MM.1S (cell line): Measurements from ENCODE around the gene MEFV.

Source experiments
- DNase-seq: peaks from one replicate; pipeline ENCODE4 v3.0.0-alpha.2; 2015
- H2AFZ ChIP-seq: fragments of 300-600 bp; sonication (generic); 2 replicates; pipeline ENCODE4 v1.6.0; 2016; ENCODE audit warnings: antibody characterized with exemption, low read length
- H3F3A ChIP-seq: fragments of 300-600 bp; sonication (generic); 2 replicates; pipeline ENCODE4 v1.6.1; 2016; ENCODE audit warnings: mild to moderate bottlenecking, antibody characterized with exemption, low read length, moderate library complexity, mixed read lengths; ENCODE audit not compliant: insufficient read depth
- H3K27ac ChIP-seq: fragments of 300-600 bp; sonication (generic); 2 replicates; pipeline ENCODE4 v1.5.1; 2016; ENCODE audit warnings: mild to moderate bottlenecking, low read length
- H3K27me3 ChIP-seq: fragments of 300-600 bp; sonication (generic); replicated peaks from 2 replicates; pipeline ENCODE4 v1.6.0; 2016; ENCODE audit warnings: low read length; ENCODE audit not compliant: insufficient read depth
- H3K36me3 ChIP-seq: fragments of 300-600 bp; sonication (generic); replicated peaks from 2 replicates; pipeline ENCODE4 v1.6.1; 2016; ENCODE audit warnings: mild to moderate bottlenecking, low read length, mixed read lengths; ENCODE audit not compliant: insufficient read depth
- H3K4me1 ChIP-seq: fragments of 300-600 bp; sonication (generic); 2 replicates; pipeline ENCODE4 v1.6.1; 2016; ENCODE audit warnings: low read length, mixed read lengths
- H3K4me2 ChIP-seq: fragments of 300-600 bp; sonication (generic); 2 replicates; pipeline ENCODE4 v1.6.0; 2016; ENCODE audit warnings: low read depth, low read length
- H3K4me3 ChIP-seq: fragments of 300-600 bp; sonication (generic); 2 replicates; pipeline ENCODE4 v1.5.1; 2016; ENCODE audit warnings: low read length, mixed read lengths
- H3K79me2 ChIP-seq: fragments of 300-600 bp; sonication (generic); 2 replicates; pipeline ENCODE4 v1.6.1; 2016; ENCODE audit warnings: mixed run types, low read length, mixed read lengths
- H3K9ac ChIP-seq: fragments of 300-600 bp; sonication (generic); 2 replicates; pipeline ENCODE4 v1.6.1; 2016; ENCODE audit warnings: low read length, mixed read lengths
- H3K9me2 ChIP-seq: fragments of 300-600 bp; sonication (generic); replicated peaks from 2 replicates; pipeline ENCODE4 v1.6.1; 2016; ENCODE audit warnings: mild to moderate bottlenecking, low read length, mixed read lengths; ENCODE audit not compliant: insufficient read depth
- H3K9me3 ChIP-seq: fragments of 300-600 bp; sonication (generic); replicated peaks from 2 replicates; pipeline ENCODE4 v1.6.1; 2016; ENCODE audit warnings: mild to moderate bottlenecking, low read length, mixed read lengths; ENCODE audit not compliant: insufficient read depth
- H4K20me1 ChIP-seq: fragments of 300-600 bp; sonication (generic); 2 replicates; pipeline ENCODE4 v1.6.1; 2016; ENCODE audit warnings: mild to moderate bottlenecking, low read length, moderate library complexity, mixed read lengths; ENCODE audit not compliant: insufficient read depth
- CTCF ChIP-seq: fragments of 300-600 bp; sonication (generic); IDR thresholded peaks from 2 replicates; pipeline ENCODE4 v1.5.1; 2016; ENCODE audit warnings: antibody characterized with exemption, low read length, mixed read lengths
- EZH2 ChIP-seq: fragments of 300-600 bp; sonication (generic); optimal IDR thresholded peaks from 2 replicates; pipeline ENCODE3; 2017; ENCODE audit warnings: low read depth, mild to moderate bottlenecking, antibody characterized with exemption, low read length, mixed read lengths
- EZH2phosphoT487 ChIP-seq: fragments of 300-600 bp; sonication (generic); IDR thresholded peaks from 2 replicates; pipeline ENCODE4 v1.6.1; 2018; ENCODE audit warnings: antibody characterized with exemption, low read length

The MEFV gene

GRCh38 chr16:3283543-3284447 lies 27.4 kb upstream of the MEFV start:
- no peak for DNase-seq
- no peaks in the 10 kb centered on the region for H4K20me1 ChIP-seq
- peaks cover 11% of the 10 kb centered on the region for H3K36me3 ChIP-seq
- H3K79me2 ChIP-seq: peaks cover 29% of the 10 kb centered on the region
- H3K4me1 ChIP-seq: no peaks in the 10 kb centered on the region
- peak overlapping the region; percentile 90; the same call in 1 of the 2 replicates for H3K27ac ChIP-seq
- TF ChIP-seq EZH2: no peak
- no peak for TF ChIP-seq CTCF
- no peak for TF ChIP-seq EZH2phosphoT487
- H3K4me2 ChIP-seq: peak overlapping the region; percentile 92
- H2AFZ ChIP-seq: peak overlapping the region; percentile 83
- H3K9ac ChIP-seq: peak overlapping the region; percentile 80
- 0 out of 2 replicates have a peak, but pooled peaks cover 4% of the 10 kb centered on the region for H3K27me3 ChIP-seq
- no peaks in the 10 kb centered on the region for H3K9me3 ChIP-seq
- peak overlapping the region; percentile 74 for H3K4me3 ChIP-seq
- no peaks in the 10 kb centered on the region for H3F3A ChIP-seq
- H3K9me2 ChIP-seq: no peaks in the 10 kb centered on the region

- Histone ChIP-seq H3K9me3 (no peaks in the 10 kb centered on the region), H3F3A (no peaks in the 10 kb centered on the region), H3K27ac (peak within 1 kb of the TSS; percentile 90), H3K9ac (peak within 1 kb of the TSS; percentile 80), H3K4me3 (peak within 1 kb of the TSS; percentile 74), H2AFZ (peak within 1 kb of the TSS; percentile 83), H4K20me1 (no peaks in the 10 kb centered on the region), H3K4me2 (peak within 1 kb of the TSS; percentile 92), H3K79me2 (peaks cover 29% of the 10 kb centered on the region), H3K4me1 (no peaks in the 10 kb centered on the region), H3K27me3 (peaks cover 8% of the 10 kb centered on the region; the same call in 1 of the 2 replicates), H3K36me3 (peaks cover 10% of the 10 kb centered on the region), H3K9me2 (no peaks in the 10 kb centered on the region)
- peak; percentile 94 for DNase-seq
- no peak for TF ChIP-seq EZH2phosphoT487
- TF ChIP-seq CTCF: no peak
- no peak for TF ChIP-seq EZH2
Observed at GRCh38 chr16:3282730-3283542, 26.5 kb upstream of the MEFV start, which contains the start of gene ZNF263. ZNF263 (plus strand) TSS chr16:3283491; CDS start chr16:3283819, 328 bp downstream.

- Histone ChIP-seq H3K79me2 (peaks cover 29% of the 10 kb centered on the region), H3K4me1 (no peaks in the 10 kb centered on the region), H3K9me3 (no peaks in the 10 kb centered on the region), H3K9me2 (no peaks in the 10 kb centered on the region), H3K27ac (peak overlapping the region; percentile 90; the same call in 1 of the 2 replicates), H2AFZ (peak overlapping the region; percentile 83), H3F3A (no peaks in the 10 kb centered on the region), H3K9ac (peak overlapping the region; percentile 80), H3K27me3 (peaks cover 16% of the 10 kb centered on the region; the same call in 1 of the 2 replicates), H4K20me1 (no peaks in the 10 kb centered on the region), H3K4me2 (peak overlapping the region; percentile 92), H3K4me3 (peak overlapping the region; percentile 74), H3K36me3 (peaks cover 10% of the 10 kb centered on the region)
- TF ChIP-seq EZH2: no peak
- TF ChIP-seq EZH2phosphoT487: no peak
- TF ChIP-seq CTCF: no peak
- no peak for DNase-seq
Observed at GRCh38 chr16:3282103-3282729, 25.8 kb upstream of the MEFV start.
